GM19351 (cell line): Measurements from ENCODE around the gene MT1H.
"Not testable (repeated sequence)": the region's sequence is repeated elsewhere in the genome, so short reads cannot be mapped to it uniquely, and the experiment has no call there.

Source experiments
- ATAC-seq: cut with Tn5 transposase; IDR thresholded peaks from one replicate; pipeline ENCODE4 v1.9.1; 2021; ENCODE audit warnings: mild to moderate bottlenecking, moderate library complexity; ENCODE audit not compliant: unreplicated experiment

MT1H gene

DNA sequence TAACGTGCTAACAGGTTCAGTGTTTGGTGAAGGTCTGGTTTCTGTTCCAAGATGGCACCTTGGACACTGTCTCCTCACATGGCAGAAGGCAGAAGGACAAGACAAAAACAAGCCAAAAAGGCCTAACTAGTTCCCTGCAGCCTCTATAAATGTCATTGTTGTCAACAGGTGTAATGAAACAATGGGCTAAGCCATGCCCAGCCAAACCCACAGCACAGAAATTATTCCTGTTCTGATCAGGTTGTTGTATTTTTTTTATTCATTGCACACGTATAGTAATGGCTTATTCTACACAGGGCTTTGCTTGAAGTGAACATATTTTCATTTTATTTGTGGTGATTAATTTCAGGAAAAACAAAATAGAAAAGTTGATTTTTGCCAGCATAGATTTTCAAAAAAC is 44.2 kb downstream of the MT1H start:
- ATAC-seq: no peak

DNA sequence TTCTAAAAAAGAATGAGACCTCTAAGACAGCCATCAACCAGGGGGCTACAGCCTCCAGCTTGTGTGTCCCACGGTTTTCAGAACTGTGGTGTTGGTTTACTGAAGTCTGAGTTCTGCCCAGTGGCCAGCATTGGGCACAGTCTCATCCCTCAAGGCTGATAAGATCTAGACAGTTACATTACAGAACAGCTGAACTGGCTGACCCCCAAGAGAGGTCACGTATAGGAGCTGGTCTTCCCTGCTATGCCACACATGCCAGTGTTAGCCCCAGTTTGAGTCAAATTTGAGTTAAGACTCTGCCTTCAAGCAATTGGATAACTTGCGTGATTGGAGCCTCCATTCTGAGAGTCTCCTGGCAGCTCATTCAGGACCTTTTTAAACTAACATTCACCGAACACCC is 45.5 kb downstream of the MT1H start:
- no peak for ATAC-seq

DNA sequence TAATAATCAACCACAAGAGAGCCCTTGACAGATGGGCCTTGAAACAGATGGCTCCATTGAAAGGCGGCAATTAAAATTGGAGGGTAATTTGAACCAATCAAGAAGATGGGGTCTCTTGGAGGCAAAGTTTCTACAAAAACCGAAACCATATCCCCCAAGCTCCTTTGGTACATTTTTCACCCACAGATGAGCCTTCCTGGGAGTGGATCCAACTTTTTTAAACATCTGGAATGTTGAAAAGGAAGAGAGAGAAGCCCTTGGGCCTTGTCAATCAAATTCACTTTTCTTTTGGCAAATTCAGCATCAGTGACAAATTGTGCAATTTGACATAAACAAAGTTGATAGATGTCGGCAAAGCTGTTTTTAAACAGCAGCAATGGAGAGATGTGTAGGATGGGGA is 47.1 kb downstream of the MT1H start:
- ATAC-seq: no peak

DNA sequence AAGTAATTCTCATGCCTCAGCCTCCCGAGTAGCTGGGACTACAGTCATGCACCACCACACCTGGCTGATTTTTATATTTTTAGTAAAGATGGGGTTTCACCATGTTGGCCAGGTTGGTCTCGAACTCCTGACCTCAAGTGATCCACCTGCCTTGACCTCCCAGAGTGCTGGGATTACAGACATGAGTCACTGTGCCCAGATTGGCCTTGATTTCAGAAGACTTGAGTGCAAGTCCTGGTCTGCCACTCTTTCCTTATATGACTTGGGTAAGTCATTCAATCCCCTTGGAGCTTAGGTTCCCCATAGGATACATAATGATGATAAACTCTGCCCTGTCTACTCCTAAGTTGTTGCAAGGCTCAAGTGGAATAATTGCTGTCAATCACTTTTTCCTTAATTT is 47.9 kb downstream of the MT1H start:
- not testable (repeated sequence) for ATAC-seq
